Activated CD8-positive, alpha-beta T cell treated with anti-CD3 and anti-CD28 coated beads, Interleukin-2, amount 10 ng/mL, durations not matched to agents 7 days and 5 days (primary cell): Measurements from ENCODE around the gene RPGRIP1. TPM values are rescaled to one million over a fixed set of nuclear protein-coding genes. Genes with fewer than 3 reads are reported as not detected.
A peak's percentile ranks its signal among the peaks of the same experiment; 100 is the strongest.

Source experiments
- ATAC-seq: fragments of 150-1000 bp; cut with Tn5 transposase; one replicate; pipeline ENCODE4 v1.10.0; 2021; ENCODE audit warnings: moderate library complexity
- CTCF ChIA-PET: fragments of 350-600 bp; sonication (Branson Sonifier 250); formaldehyde crosslinking; loops from one replicate; lab custom pipeline; 2021; ENCODE audit warnings: antibody characterized with exemption; lab: Charles Lee
- POLR2A ChIA-PET: fragments of 350-600 bp; sonication (Branson Sonifier 250); formaldehyde crosslinking; loops from one replicate; lab custom pipeline; 2021; ENCODE audit warnings: antibody characterized with exemption; lab: Charles Lee
- DNase-seq: peaks from one replicate; pipeline ENCODE4 v3.0.0-alpha.2; 2020
- H3K27ac Mint-ChIP-seq: one replicate; pipeline ENCODE4 v1.8.0; 2021; ENCODE audit warnings: mild to moderate bottlenecking, mixed read lengths
- H3K27me3 Mint-ChIP-seq: one replicate; pipeline ENCODE4 v1.8.0; 2021; ENCODE audit warnings: low read depth, mixed read lengths
- H3K36me3 Mint-ChIP-seq: one replicate; pipeline ENCODE4 v1.8.0; 2021; ENCODE audit warnings: low read depth, mixed read lengths
- H3K4me1 Mint-ChIP-seq: one replicate; pipeline ENCODE4 v1.8.0; 2021; ENCODE audit warnings: low read depth, mixed read lengths
- H3K4me3 Mint-ChIP-seq: one replicate; pipeline ENCODE4 v1.8.0; 2021; ENCODE audit warnings: mild to moderate bottlenecking, mixed read lengths
- H3K9me3 Mint-ChIP-seq: one replicate; pipeline ENCODE4 v1.8.0; 2022; ENCODE audit warnings: mixed read lengths; ENCODE audit not compliant: insufficient read depth
- total RNA-seq, 2 experiments: library from RNA; stranded (reverse); gene quantifications; one replicate each; pipeline ENCODE4 v1.2.3, GENCODE V29; 2021

RPGRIP1 gene
- total RNA-seq, 2 experiments from 2014 or later, result not detected

DNA sequence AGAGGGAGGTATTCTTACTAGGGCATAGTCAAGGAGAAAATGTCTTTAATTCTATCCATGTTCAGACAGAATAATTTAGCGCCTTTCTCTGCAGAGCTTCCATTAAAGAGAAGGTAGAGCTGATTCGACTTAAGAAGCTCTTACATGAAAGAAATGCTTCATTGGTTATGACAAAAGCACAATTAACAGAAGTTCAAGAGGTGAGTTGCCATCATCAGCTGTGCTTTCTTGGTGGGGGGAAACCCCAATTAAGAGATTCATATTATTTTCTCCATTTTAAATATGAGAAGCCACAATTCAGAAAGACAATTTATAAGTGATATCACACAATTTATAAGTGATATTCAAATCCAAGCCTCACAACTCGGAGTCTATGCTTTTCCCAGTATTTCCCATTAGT lies 27.8 kb downstream of the RPGRIP1 start:
- Mint-ChIP-seq H3K4me3 (no peak overlapping the region), H3K27ac (no peak overlapping the region), H3K36me3 (no peaks in the 10 kb centered on the region), H3K27me3 (peaks cover 9% of the 10 kb centered on the region), H3K9me3 (no peaks in the 10 kb centered on the region), H3K4me1 (peaks cover 17% of the 10 kb centered on the region)
- ATAC-seq (no peak), DNase-seq (no peak)
- POLR2A ChIA-PET, result no interaction called here
- CTCF ChIA-PET, result interaction anchor here (0.7 to 1.0 kb wide), 3 partner anchors 13 to 66 kb away, joined by 3 to 4 read pairs (median 3); no protein-coding TSS in a partner anchor

DNA sequence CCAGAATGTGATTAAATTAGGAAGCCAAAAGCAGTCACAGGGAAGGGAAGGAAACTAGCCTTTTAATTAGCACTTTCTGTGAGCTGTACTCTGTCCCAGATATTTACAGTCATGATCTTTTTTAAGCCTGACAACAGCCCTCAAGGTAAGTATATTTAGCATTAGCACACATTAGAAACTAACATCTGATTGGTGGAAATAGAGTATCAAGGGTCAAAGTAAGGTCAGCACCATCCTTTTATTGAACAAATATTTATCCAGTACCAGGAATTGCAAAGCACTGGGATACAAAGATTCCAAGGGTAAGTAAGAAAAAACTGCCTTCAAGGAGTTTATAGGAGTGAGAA lies 28.2 kb downstream of the RPGRIP1 start:
- ATAC-seq, result no peak
- DNase-seq, result no peak
- Mint-ChIP-seq H3K4me3 (peak overlapping the region; percentile 64), H3K27ac (no peak overlapping the region), H3K27me3 (peaks cover 9% of the 10 kb centered on the region), H3K9me3 (no peaks in the 10 kb centered on the region), H3K36me3 (no peaks in the 10 kb centered on the region), H3K4me1 (peaks cover 17% of the 10 kb centered on the region)
- CTCF ChIA-PET, result interaction anchor here (0.7 to 0.9 kb wide), 2 partner anchors 13 to 67 kb away, joined by 3 read pairs; no protein-coding TSS in a partner anchor
- POLR2A ChIA-PET, result interaction anchor here (0.8 kb wide), 1 partner anchor 144 kb away, joined by 3 read pairs; no protein-coding TSS in a partner anchor

DNA sequence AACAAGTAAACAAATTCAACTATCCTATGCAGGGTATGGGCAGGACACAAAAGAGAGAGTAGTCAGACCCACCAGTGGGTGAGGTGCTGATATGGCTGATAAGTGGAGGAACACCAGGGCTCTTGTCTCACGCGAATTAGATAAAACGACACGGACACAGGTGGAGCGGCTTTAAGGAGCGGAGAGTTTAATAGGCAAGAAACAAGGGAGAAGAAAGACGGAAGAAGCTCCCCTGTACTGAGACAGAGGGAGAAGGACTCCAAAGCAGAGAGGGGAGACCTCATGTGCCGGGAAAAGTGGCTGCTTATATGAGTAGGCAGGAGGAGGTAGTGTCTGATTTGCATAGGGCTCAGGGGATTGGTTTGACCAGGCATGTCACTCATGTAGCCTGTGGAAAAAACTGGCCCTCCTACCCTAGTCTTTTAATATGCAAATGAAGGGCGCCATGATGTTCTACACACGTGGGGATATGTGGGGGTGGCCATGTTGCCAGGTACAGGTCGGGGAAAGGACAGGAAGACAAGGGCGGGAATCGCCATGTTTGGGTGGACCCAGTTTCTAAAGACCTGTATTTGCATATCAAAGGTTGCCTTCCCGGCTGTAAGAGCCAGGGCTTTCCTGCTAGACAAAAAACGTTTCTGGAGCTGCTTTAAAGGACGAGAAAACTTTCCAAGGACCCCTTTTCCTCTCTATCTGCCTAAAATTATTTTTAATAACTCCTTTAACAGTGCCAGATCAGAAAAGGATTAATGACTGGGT lies 28.8 kb downstream of the RPGRIP1 start:
- Mint-ChIP-seq H3K4me1 (peaks cover 17% of the 10 kb centered on the region), H3K9me3 (no peaks in the 10 kb centered on the region), H3K36me3 (no peaks in the 10 kb centered on the region), H3K27ac (peak overlapping the region; percentile 1), H3K4me3 (peak overlapping the region; percentile 64), H3K27me3 (peaks cover 6% of the 10 kb centered on the region)
- POLR2A ChIA-PET, result interaction anchor here (0.8 kb wide), 1 partner anchor 143 kb away, joined by 3 read pairs; no protein-coding TSS in a partner anchor
- CTCF ChIA-PET, result no interaction called here
- DNase-seq, result peak; percentile 84
- ATAC-seq, result peak; percentile 93

DNA sequence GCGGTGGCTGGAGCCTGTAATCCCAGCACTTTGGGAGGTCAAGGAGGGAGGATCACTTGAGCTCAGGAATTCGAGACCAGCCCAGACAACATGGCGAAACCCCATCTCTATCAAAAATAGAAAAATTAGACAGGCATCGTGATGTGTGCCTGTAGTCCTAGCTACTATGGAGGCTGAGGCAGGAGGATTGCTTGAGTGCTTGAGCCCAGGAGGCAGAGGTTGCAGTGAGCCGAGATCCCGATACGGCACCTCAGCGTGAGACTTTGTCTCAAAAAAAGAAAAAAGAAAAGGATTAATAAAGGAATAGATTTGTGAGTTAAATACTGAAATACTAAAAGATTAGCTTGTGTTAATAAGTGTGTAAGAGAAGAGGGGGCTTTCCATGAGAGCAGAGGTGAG lies 29.4 kb downstream of the RPGRIP1 start:
- POLR2A ChIA-PET, result no interaction called here
- Mint-ChIP-seq H3K27ac (no peak overlapping the region), H3K36me3 (no peaks in the 10 kb centered on the region), H3K27me3 (peaks cover 6% of the 10 kb centered on the region), H3K4me3 (peak overlapping the region; percentile 64), H3K4me1 (peaks cover 17% of the 10 kb centered on the region), H3K9me3 (no peaks in the 10 kb centered on the region)
- no peak for ATAC-seq
- CTCF ChIA-PET, result no interaction called here
- DNase-seq, result no peak

DNA sequence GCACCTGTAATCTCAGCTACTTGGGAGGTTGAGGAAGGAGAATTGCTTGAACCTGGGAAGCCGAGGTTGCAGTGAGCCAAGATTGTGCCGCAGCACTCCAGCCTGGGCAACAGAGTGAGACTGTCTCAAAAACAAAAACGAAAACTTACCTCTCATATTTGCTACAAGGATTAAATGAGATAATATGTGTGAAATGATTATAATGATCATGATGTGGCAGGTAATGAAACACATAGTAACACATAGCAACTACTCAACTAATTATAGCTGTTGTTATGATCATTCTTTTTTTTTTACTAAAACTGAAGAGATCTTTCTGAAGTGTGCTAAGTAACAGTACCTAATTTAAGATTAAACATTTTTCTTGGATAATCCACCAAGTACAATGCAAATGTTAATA lies 30.1 kb downstream of the RPGRIP1 start:
- Mint-ChIP-seq H3K27ac (no peak overlapping the region), H3K4me1 (peaks cover 17% of the 10 kb centered on the region), H3K36me3 (no peaks in the 10 kb centered on the region), H3K4me3 (no peak overlapping the region), H3K27me3 (peaks cover 6% of the 10 kb centered on the region), H3K9me3 (no peaks in the 10 kb centered on the region)
- CTCF ChIA-PET, result no interaction called here
- no peak for DNase-seq
- ATAC-seq, result no peak
- POLR2A ChIA-PET, result interaction anchor here (0.6 kb wide), 1 partner anchor 95 kb away, joined by 3 read pairs; no protein-coding TSS in a partner anchor

DNA sequence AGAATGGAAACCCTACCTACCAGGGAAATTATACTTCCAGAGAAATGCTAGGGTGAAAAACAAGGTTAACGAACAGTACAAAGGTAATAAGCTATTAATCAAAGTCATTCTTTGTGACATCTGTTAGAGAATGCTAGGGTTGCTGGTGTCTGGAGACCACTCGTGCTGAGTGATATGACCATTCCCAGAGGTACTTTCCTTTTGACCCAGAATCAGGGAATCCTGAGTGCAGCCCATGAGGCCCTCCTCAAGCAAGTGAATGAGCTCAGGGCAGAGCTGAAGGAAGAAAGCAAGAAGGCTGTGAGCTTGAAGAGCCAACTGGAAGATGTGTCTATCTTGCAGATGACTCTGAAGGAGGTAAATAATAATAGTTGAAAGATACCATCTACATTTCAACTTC lies 31.7 kb downstream of the RPGRIP1 start:
- peaks cover 17% of the 10 kb centered on the region for H3K4me1 Mint-ChIP-seq
- H3K27me3 Mint-ChIP-seq, result peaks cover 2% of the 10 kb centered on the region
- H3K4me3 Mint-ChIP-seq, result no peak overlapping the region
- no peak overlapping the region for H3K27ac Mint-ChIP-seq
- CTCF ChIA-PET, result interaction anchor here (0.6 to 1.4 kb wide), 2 partner anchors 8 to 52 kb away, joined by 3 read pairs; no protein-coding TSS in a partner anchor
- DNase-seq (no peak), ATAC-seq (no peak)
- no peaks in the 10 kb centered on the region for H3K9me3 Mint-ChIP-seq
- POLR2A ChIA-PET, result no interaction called here
- no peaks in the 10 kb centered on the region for H3K36me3 Mint-ChIP-seq

DNA sequence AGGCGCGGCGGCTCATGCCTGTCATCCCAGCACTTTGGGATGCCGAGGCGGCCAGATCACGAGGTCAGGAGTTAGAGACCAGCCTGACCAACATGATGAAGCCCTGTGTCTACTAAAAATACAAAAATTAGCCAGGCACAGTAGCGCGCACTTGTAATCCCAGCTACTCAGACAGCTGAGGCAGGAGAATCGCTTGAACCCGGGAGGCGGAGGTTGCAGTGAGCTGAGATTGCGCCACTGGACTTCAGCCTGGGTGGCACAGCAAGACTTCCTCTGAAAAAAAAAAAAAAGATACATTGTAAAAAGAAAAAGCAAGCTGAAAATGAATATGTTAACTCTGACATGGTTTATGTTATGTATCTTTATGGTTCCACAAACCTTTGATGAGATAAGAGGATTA lies 33.6 kb downstream of the RPGRIP1 start:
- no peak overlapping the region for H3K27ac Mint-ChIP-seq
- DNase-seq (no peak), ATAC-seq (no peak)
- H3K4me3 Mint-ChIP-seq, result no peak overlapping the region
- H3K27me3 Mint-ChIP-seq, result peaks cover 6% of the 10 kb centered on the region
- no peaks in the 10 kb centered on the region for H3K36me3 Mint-ChIP-seq
- POLR2A ChIA-PET, result interaction anchor here (1.2 kb wide), 1 partner anchor 69 kb away, joined by 3 read pairs; no protein-coding TSS in a partner anchor
- H3K4me1 Mint-ChIP-seq, result peaks cover 10% of the 10 kb centered on the region
- CTCF ChIA-PET, result no interaction called here
- no peaks in the 10 kb centered on the region for H3K9me3 Mint-ChIP-seq

DNA sequence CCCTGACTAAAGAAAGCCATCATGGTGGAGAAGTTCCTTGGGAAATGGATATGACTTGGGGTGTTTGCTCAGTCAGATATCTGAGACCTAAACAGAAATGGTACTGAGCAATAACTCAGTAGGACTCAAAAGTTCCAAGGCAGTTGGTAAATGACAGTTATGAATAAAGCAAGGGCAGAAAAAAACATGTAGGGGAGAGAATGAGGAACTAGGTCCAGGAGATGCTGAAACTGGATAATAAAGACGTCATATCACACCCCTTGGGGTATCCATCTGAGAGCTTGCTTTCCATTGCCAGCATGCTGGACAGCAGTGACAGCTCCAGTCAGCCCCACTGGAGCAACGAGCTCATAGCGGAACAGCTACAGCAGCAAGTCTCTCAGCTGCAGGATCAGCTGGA lies 37.5 kb downstream of the RPGRIP1 start:
- peaks cover 8% of the 10 kb centered on the region for H3K27me3 Mint-ChIP-seq
- H3K4me3 Mint-ChIP-seq, result no peak overlapping the region
- no peaks in the 10 kb centered on the region for H3K36me3 Mint-ChIP-seq
- CTCF ChIA-PET, result no interaction called here
- POLR2A ChIA-PET, result interaction anchor here (0.5 to 0.8 kb wide), 3 partner anchors 14 to 211 kb away, joined by 3 read pairs; no protein-coding TSS in a partner anchor
- DNase-seq, result no peak
- H3K9me3 Mint-ChIP-seq, result no peaks in the 10 kb centered on the region
- ATAC-seq, result no peak
- peaks cover 5% of the 10 kb centered on the region for H3K4me1 Mint-ChIP-seq
- H3K27ac Mint-ChIP-seq, result no peak overlapping the region

DNA sequence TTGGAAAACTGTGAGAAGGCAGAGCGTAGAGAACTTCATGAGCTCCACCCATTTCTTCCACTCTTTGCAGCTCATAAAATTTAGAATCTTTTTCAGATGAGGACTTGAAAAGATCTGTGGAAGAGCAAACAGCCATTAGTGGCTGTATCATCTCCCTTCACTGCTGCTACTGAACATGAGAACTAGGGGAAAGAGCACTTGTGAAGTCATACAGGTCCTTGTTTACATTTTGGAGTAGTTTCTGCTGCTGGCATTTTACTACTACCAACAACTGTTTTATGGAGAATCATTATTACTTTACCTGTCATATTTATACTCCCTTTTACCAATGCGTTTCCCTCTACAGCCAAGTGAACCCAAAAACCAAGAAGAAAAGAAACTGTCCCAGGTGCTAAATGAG lies 41.0 kb downstream of the RPGRIP1 start:
- ChIA-PET POLR2A (no interaction called here), CTCF (interaction anchor here (0.7 kb wide), 2 partner anchors 13 to 36 kb away, joined by 3 to 4 read pairs; no protein-coding TSS in a partner anchor)
- Mint-ChIP-seq H3K4me3 (no peak overlapping the region), H3K36me3 (no peaks in the 10 kb centered on the region), H3K27me3 (peaks cover 16% of the 10 kb centered on the region), H3K27ac (no peak overlapping the region), H3K4me1 (peaks cover 5% of the 10 kb centered on the region), H3K9me3 (no peaks in the 10 kb centered on the region)
- no peak for DNase-seq
- ATAC-seq, result no peak

DNA sequence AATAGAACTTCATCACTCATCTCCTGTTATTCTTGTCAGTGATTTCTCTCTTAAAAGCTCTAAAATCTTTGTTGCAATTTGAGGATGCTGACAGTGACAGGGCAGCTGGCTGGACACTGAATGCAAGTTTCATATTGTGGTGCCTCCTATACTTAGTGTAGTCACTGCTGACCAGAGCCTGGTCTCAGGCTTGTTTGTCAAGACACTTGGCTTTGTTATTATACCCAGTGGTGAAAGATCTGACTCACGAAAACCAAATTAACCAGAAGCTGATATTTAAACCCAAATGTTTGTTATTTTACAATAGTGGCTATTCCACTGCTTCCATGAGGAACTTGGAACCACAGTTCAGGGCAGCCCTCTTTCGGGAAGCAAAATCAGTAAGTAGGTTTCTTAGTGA lies 42.8 kb downstream of the RPGRIP1 start:
- Mint-ChIP-seq H3K4me1 (peaks cover 5% of the 10 kb centered on the region), H3K4me3 (no peak overlapping the region), H3K27me3 (peaks cover 14% of the 10 kb centered on the region), H3K9me3 (no peaks in the 10 kb centered on the region), H3K36me3 (no peaks in the 10 kb centered on the region), H3K27ac (no peak overlapping the region)
- ATAC-seq (no peak), DNase-seq (no peak)
- POLR2A ChIA-PET, result no interaction called here
- CTCF ChIA-PET, result no interaction called here

DNA sequence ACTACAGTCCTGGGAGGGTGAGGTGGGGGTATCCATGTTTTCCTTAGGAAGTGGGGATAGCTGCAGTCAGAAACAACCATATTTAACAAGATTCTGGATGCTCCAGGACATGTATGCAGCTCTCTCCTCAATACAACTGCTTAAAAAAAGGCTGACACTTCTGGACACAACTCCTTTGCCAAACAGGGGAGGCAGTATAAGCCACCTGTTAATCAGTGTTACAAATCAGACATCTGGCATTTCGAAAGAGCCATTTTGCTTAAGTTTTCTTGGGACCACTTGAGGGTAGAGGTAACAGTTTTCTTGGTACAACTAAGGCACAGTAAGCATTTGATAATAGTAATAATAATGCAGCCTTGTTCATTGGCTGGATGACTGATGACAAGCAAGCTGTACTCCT lies 47.1 kb downstream of the RPGRIP1 start:
- Mint-ChIP-seq H3K27ac (no peak overlapping the region), H3K36me3 (no peaks in the 10 kb centered on the region), H3K4me1 (no peaks in the 10 kb centered on the region), H3K27me3 (peaks cover 12% of the 10 kb centered on the region), H3K9me3 (no peaks in the 10 kb centered on the region), H3K4me3 (no peak overlapping the region)
- ChIA-PET POLR2A (no interaction called here), CTCF (no interaction called here)
- ATAC-seq (no peak), DNase-seq (no peak)
